Large intestine (tissue), 3 donors: ENCODE results near the gene GAB2. TPM values are rescaled to one million over a fixed set of nuclear protein-coding genes. Genes with fewer than 3 reads are reported as not detected.

Experiments
- DNase-seq, 2 donors: peaks; one replicate each; pipeline versions ENCODE4 v3.0.0 to v3.0.0-alpha.2; 2013
- H3K27ac ChIP-seq: one replicate; pipeline ENCODE4 v1.5.1; 2013; ENCODE audit warnings: low read length
- H3K27me3 ChIP-seq: 2 replicates; pipeline ENCODE4 v1.6.1; 2013; ENCODE audit warnings: low read length; ENCODE audit not compliant: control insufficient read depth, insufficient read depth
- H3K36me3 ChIP-seq: 2 replicates; pipeline ENCODE4 v1.6.1; 2013; ENCODE audit warnings: low read length; ENCODE audit not compliant: control insufficient read depth, insufficient read depth
- H3K4me1 ChIP-seq: one replicate; pipeline ENCODE4 v1.6.1; 2013; ENCODE audit warnings: low read length; ENCODE audit not compliant: control insufficient read depth, insufficient read depth
- H3K4me3 ChIP-seq: one replicate; pipeline ENCODE4 v1.5.1; 2013; ENCODE audit warnings: low read length
- H3K9me3 ChIP-seq: one replicate; pipeline ENCODE4 v1.6.1; 2013; ENCODE audit warnings: mild to moderate bottlenecking, low read depth, low read length, moderate library complexity; ENCODE audit not compliant: control insufficient read depth
- WGBS: methylation state at CpG from one replicate; pipeline ENCODE4 v1.1.5; 2013; ENCODE audit warnings: low lambda C conversion rate; ENCODE audit not compliant: insufficient coverage; 5-methylcytosine and 5-hydroxymethylcytosine counted together
- polyA plus RNA-seq: library from polyadenylated mRNA; unstranded; fragments of 120-200 nt; gene quantifications from one replicate; pipeline ENCODE4 v1.2.1, GENCODE V29; 2013

Gene GAB2
- polyA plus RNA-seq, 1 donor, result 10.7 TPM

DNA sequence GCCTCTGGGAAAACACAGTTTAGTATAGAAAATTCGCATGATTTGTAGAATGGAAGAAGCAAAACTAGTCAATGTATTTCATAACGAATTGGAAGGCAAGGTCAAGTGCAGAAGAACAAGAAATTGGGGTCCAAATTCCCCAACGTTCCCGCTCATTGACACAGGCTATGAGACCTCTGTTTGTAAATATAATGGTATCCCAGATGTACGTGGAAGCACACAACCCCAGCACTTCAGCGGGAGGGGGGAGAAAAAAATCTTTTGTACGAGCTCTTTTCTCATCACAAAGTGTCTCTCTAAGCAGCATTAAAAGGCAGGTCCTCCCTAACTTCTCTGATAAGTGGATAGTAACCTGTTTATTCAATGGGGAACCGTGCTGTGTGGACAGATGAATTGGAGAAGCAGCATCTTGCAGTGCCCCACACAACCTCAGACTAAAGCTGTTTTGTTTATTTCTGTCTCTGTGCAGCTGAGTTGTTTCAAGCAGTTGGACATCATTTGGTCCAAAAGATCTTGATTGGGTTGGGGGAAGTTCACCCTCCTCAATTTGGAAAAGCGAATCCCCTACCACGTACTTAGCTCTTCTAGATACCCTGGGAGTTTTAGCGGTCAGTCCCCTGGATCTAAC lies 1.1 kb upstream of the GAB2 start:
- no peak for DNase-seq
- no peaks in the 10 kb centered on the region for H3K36me3 ChIP-seq
- no peaks in the 10 kb centered on the region for H3K9me3 ChIP-seq
- peaks cover 16% of the 10 kb centered on the region for H3K4me1 ChIP-seq
- no CpG with 5 or more reads among the region's 11 CpGs for WGBS
- peaks cover 14% of the 10 kb centered on the region for H3K27me3 ChIP-seq
- peak overlapping the region; percentile 69 for H3K27ac ChIP-seq
- peak overlapping the region; percentile 71 for H3K4me3 ChIP-seq

DNA sequence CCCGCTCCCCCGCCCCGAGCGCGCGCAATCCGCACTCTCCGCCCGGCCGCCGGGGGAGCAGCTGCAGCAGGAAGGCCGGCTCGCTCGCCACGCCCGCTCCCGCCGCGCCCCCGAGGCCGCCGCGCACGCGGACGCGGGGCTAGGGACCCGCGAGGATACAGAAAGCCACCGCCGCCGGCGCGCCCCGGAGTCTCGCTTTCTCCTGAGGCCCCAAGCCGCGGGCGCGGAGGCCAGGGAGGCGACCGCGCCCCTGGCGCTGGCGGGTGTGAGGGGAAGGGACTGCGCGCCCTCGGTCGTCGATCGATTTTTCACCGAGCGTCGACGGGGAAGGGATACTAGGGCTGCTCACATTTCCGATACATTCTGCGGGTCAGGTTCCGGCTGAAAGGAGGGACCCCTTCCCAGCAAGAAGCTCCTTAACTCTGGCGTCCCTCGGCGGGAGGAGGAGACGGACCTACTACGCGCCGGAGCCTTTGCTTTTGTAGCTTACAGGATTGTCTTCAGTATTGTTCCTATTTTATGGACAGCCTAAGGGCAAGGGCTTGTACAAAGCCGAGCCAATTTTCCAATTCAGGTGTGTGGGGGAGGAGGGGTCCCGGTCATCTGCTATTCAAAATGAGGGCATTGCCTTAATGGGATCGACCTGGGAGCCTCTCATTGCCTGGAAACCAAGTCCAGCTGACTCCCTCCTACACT lies 416 bp upstream of the GAB2 start:
- Histone ChIP-seq H3K27me3 (peaks cover 14% of the 10 kb centered on the region), H3K9me3 (no peaks in the 10 kb centered on the region), H3K4me1 (peaks cover 16% of the 10 kb centered on the region), H3K4me3 (peak overlapping the region; percentile 71), H3K36me3 (no peaks in the 10 kb centered on the region), H3K27ac (peak overlapping the region; percentile 69)
- DNase-seq, result peak; percentile 73 to 92
- no CpG with 5 or more reads among the region's 68 CpGs for WGBS

DNA sequence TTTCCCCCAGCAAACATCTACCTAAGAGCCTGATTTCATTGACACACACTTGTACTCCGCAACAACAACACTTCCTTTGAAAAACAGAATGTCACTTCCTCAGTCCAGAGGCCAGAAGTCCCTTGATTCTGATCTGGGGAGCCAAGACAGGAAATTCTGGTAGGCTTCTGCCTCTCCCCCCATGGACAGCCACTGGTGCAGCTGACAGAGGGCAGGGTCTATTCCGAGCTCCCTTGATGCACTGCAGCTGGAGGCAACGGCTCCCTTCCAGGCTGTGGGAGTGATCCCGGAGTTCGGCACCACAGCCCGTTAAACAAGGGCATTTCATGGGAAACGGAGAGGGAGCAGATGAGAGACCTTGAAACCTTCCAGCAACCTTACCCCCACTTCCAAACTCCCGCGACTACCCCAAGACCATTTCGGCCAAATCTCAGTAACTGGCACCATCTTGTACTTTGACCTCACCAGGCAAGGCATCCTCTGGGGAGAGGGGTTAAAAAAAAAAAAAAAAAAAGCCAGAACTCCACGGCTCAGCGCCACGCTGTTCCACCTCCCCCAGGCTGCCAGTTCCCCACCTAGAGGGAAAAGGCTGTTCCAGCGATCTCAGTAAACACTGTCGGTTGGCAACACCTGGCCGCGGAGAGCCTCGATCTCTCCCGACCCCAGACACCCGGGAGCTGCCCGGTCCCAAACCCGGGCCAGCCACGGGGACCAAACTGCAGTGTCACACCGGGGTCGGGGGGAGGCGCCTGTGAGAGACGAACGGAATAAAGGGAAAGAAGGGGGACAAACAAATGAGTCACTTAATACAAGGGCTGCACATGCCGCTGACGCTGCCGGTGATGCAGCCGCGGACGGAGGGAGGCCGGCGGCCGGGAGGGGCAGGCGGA lies 1.1 kb downstream of the GAB2 start:
- Histone ChIP-seq H3K4me1 (peaks cover 16% of the 10 kb centered on the region), H3K36me3 (no peaks in the 10 kb centered on the region), H3K9me3 (no peaks in the 10 kb centered on the region), H3K27me3 (peaks cover 14% of the 10 kb centered on the region), H3K27ac (peak overlapping the region; percentile 92), H3K4me3 (peak overlapping the region; percentile 87)
- no CpG with 5 or more reads among the region's 38 CpGs for WGBS
- DNase-seq, result peak; percentile 76 to 88

DNA sequence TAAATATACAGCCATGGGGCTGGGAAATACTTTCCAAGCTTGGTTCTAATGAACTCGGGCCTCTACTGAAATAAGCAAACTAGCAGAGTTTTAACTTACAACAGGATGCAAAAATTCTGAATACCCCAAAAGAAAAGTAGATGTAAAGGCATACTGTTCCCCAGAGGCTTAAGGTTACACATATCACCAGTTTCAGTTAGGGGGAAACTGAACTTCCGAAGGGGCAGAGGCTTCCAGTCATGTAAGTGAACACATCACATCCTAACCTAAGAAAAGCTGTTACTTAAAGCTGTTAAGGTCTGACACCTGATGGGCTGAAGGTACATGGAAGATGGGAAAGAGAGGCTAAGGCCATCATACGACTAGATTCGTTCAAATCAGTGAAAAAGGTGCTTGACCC lies 2.3 kb downstream of the GAB2 start:
- H3K27ac ChIP-seq, result no peak overlapping the region
- H3K4me3 ChIP-seq, result no peak overlapping the region
- WGBS, result 50% methylated on average over 1 of the region's 4 CpGs
- H3K9me3 ChIP-seq, result no peaks in the 10 kb centered on the region
- peaks cover 14% of the 10 kb centered on the region for H3K27me3 ChIP-seq
- no peak for DNase-seq
- H3K36me3 ChIP-seq, result no peaks in the 10 kb centered on the region
- peaks cover 16% of the 10 kb centered on the region for H3K4me1 ChIP-seq

DNA sequence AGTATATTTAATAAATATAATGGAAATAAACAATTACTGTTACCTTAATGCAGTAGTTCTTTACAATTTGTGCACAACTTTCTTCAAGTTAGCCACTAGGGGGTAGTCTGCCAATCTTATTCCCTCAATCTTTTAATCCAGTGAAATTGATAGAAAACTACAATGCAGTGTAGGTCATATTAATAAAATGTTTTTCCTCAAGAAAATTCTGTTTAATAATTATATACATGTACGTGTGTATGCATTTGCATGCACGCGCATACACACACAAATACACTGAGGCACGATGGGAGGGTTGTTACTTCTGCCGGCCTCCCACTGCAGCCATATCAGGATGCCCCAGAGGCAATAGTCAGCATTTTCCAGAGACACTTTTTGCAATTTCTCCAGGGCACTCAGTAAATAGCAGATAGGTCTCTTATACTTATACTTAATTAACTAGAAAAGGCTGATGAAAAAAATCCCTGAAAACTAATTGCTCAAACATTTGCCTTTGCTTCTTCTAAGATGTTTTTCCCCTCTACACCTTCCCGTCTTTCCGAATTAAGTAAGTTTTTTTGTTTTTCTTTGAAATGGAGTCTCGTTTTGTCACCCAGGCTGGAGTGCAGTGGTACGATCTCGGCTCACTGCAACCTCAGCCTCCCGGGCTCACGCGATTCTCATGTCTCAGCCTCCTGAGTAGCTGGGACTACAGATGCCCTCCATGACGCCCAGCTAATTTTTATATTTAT lies 3.1 kb downstream of the GAB2 start:
- no CpG with 5 or more reads among the region's 14 CpGs for WGBS
- Histone ChIP-seq H3K36me3 (no peaks in the 10 kb centered on the region), H3K27ac (no peak overlapping the region), H3K4me1 (peaks cover 14% of the 10 kb centered on the region), H3K4me3 (no peak overlapping the region), H3K9me3 (peaks cover 8% of the 10 kb centered on the region), H3K27me3 (peaks cover 14% of the 10 kb centered on the region)
- DNase-seq, result no peak

DNA sequence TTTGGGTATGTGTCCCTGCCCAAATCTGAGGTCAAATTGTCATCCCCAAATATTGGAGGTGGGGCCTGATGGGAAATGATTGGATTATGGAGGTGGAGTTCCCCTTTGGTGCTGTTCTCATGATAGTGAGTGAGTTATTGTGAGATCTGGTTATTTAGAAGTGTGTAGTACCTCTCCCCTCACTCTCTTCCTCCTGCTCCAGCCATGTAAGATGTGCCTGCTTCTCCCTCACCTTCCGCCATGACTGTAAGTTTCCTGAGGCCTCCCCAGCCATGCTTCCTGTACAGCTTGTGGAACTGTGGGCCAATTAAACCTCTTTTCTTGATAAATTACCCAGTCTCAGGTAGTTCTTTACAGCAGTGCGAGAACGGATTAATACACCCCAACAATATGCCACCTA lies 9.0 kb downstream of the GAB2 start:
- DNase-seq, result no peak
- peaks cover 11% of the 10 kb centered on the region for H3K9me3 ChIP-seq
- no peaks in the 10 kb centered on the region for H3K36me3 ChIP-seq
- H3K27me3 ChIP-seq, result no peaks in the 10 kb centered on the region
- no CpG with 5 or more reads among the region's 3 CpGs for WGBS
- no peak overlapping the region for H3K4me3 ChIP-seq
- H3K27ac ChIP-seq, result no peak overlapping the region
- H3K4me1 ChIP-seq, result no peaks in the 10 kb centered on the region

DNA sequence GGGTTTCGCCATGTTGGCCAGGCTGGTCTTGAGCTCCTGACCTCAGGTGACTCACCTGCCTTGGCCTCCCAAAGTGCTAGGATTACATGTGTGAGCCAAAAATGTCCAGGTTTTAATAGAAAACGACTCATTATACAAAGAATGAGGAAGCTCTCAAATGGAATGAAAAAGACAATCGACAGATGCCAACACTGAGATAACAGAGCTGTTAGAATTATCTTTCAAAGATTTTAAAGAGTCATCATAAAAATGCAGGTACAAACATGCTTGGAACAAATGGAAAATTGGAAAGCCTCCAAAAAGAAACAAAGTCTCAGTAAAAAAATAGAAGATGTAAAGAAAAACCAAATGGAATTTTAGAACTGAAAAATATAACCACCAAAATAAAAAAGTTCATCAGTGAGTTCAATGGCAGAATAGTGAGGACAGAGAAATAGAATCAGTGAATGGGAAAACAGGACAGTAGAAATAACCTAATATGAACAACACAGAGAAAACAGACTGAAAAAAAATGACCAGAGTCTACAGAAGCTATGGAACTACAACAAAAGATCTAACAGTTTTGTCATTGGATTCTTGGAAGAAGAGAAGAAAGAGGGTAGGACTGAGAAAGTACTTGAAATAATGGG lies 10.9 kb downstream of the GAB2 start:
- H3K4me3 ChIP-seq, result no peak overlapping the region
- peaks cover 11% of the 10 kb centered on the region for H3K9me3 ChIP-seq
- no peaks in the 10 kb centered on the region for H3K36me3 ChIP-seq
- no peaks in the 10 kb centered on the region for H3K27me3 ChIP-seq
- no peak overlapping the region for H3K27ac ChIP-seq
- no peak for DNase-seq
- H3K4me1 ChIP-seq, result no peaks in the 10 kb centered on the region
- 79% methylated on average over 2 of the region's 3 CpGs for WGBS

DNA sequence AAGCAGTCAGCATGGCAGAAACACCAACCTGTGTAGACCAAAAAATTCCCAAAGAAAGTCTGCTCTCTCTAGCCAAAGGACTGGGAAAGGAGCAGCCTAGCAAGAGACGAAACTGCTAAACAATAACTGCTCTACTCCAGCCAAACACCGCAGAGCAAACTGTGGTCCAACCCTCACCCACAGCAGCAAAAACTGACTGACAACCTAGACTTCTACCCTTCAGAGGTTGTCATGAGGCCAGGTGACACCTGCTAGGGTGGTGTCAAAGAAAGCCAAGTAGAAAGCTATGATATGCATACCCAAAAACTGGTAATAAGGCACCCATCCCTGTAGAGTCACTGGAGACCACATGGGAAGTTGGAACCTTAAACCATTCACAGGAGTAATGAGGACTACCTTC lies 11.8 kb downstream of the GAB2 start:
- WGBS, result no CpG with 5 or more reads among the region's 2 CpGs
- Histone ChIP-seq H3K36me3 (no peaks in the 10 kb centered on the region), H3K9me3 (peaks cover 11% of the 10 kb centered on the region), H3K4me3 (no peak overlapping the region), H3K27me3 (no peaks in the 10 kb centered on the region), H3K4me1 (no peaks in the 10 kb centered on the region), H3K27ac (no peak overlapping the region)
- no peak for DNase-seq

DNA sequence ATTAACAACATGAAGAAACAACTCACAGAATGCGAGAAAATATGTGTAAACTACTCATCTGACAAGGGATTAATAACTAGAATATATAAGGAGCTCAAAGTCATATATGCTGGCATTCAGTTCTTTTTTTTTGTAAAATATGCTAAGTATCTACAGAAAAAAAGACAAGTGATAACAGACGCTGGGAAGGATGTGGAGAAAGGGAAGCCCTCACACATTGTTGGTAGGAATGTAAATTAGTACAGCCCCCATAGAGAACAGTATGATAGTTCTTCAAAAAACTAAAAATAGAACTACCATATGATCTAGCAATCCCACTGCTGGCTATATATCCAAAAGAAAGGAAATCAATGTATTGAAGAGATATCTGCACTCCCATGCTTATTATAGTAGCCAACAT lies 13.8 kb downstream of the GAB2 start:
- Histone ChIP-seq H3K4me1 (no peaks in the 10 kb centered on the region), H3K9me3 (peaks cover 2% of the 10 kb centered on the region), H3K27ac (no peak overlapping the region), H3K27me3 (no peaks in the 10 kb centered on the region), H3K36me3 (no peaks in the 10 kb centered on the region), H3K4me3 (no peak overlapping the region)
- DNase-seq, result no peak
- no CpG with 5 or more reads among the region's 2 CpGs for WGBS
